ENCODE results near the gene SLC24A2.
"Not testable (repeated sequence)": the region's sequence is repeated elsewhere in the genome, so short reads cannot be mapped to it uniquely, and the experiment has no call there.

DNA sequence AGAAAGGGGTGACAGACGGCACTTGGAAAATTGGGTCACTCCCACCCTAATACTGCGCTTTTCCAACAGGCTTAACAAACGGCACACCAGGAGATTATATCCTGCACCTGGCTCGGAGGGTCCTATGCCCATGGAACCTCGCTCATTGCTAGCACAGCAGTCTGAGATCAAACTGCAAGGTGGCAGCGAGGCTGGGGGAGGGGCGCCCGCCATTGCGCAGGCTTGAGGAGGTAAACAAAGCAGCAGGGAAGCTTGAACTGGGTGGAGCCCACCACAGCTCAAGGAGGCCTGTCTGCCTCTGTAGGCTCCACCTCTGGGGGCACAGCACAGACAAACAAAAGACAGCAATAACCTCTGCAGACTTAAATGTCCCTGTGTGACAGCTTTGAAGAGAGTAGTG is 44.5 kb upstream of the SLC24A2 start:
- TF ChIP-seq, protein P1, sequence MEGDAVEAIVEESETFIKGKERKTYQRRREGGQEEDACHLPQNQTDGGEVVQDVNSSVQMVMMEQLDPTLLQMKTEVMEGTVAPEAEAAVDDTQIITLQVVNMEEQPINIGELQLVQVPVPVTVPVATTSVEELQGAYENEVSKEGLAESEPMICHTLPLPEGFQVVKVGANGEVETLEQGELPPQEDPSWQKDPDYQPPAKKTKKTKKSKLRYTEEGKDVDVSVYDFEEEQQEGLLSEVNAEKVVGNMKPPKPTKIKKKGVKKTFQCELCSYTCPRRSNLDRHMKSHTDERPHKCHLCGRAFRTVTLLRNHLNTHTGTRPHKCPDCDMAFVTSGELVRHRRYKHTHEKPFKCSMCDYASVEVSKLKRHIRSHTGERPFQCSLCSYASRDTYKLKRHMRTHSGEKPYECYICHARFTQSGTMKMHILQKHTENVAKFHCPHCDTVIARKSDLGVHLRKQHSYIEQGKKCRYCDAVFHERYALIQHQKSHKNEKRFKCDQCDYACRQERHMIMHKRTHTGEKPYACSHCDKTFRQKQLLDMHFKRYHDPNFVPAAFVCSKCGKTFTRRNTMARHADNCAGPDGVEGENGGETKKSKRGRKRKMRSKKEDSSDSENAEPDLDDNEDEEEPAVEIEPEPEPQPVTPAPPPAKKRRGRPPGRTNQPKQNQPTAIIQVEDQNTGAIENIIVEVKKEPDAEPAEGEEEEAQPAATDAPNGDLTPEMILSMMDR (conservative IDR thresholded peaks at IDR 0.05; ENCODE audit: low read depth in 2 of 2): not testable (repeated sequence)
- not testable (repeated sequence) for TF ChIP-seq EZH2 (IDR thresholded peaks at IDR 0.05; ENCODE audit: low read depth, unreplicated experiment); ZNF114 (CRISPR knock-in tag; IDR thresholded peaks at IDR 0.05); POLR2AphosphoS5 (IDR thresholded peaks at IDR 0.05; ENCODE audit: low read depth)
- TF ChIP-seq, protein P2, sequence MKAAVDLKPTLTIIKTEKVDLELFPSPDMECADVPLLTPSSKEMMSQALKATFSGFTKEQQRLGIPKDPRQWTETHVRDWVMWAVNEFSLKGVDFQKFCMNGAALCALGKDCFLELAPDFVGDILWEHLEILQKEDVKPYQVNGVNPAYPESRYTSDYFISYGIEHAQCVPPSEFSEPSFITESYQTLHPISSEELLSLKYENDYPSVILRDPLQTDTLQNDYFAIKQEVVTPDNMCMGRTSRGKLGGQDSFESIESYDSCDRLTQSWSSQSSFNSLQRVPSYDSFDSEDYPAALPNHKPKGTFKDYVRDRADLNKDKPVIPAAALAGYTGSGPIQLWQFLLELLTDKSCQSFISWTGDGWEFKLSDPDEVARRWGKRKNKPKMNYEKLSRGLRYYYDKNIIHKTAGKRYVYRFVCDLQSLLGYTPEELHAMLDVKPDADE (IDR thresholded peaks at IDR 0.05): not testable (repeated sequence)

All from GM23338 (cell line).